Raji (cell line): ENCODE results near the gene IKZF2.

Experiments used
- POLR2A ChIP-seq: IDR thresholded peaks from 2 replicates; pipeline ENCODE4 v1.6.1; 2011; ENCODE audit warnings: low read depth, low read length, control low read depth; ENCODE audit not compliant: insufficient read depth

IKZF2 gene

DNA sequence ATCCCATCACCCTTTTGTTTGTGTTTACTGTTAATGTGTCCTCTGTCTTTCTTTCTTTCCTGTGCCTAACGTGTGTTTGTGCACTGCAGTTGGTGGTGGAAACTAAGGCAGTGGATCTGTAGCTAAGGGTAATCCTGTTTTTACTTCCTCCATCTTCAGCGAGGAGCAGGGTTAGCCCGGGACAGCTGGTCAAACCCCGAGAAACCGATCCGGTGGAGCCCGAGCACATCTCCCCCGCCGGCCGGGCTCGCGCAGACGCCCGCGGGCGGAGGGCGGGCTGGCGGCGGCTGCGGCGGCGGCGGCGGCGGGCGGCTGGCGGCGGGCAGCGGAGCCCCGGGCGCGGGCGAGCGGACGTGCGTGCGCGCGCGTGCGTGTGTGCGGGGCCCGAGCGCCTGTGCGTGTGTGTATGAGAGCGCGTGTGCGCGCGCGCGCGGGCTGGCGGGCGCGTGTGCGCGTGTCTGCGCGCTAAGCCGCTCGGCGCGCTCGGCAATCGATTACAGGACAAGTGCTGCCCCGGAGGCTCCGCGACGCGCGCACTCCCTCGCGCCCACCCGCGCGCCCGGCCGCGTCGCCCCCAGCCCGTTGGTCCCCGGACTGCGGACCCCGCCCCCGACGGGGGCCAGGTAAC lies at the start of gene IKZF2:
Gene IKZF2 (minus strand): TSS at position 176 of the 628 bp plus-strand sequence. CDS start 2,983 bp downstream, outside the sequence.
- TF ChIP-seq POLR2A: peak; percentile 62

DNA sequence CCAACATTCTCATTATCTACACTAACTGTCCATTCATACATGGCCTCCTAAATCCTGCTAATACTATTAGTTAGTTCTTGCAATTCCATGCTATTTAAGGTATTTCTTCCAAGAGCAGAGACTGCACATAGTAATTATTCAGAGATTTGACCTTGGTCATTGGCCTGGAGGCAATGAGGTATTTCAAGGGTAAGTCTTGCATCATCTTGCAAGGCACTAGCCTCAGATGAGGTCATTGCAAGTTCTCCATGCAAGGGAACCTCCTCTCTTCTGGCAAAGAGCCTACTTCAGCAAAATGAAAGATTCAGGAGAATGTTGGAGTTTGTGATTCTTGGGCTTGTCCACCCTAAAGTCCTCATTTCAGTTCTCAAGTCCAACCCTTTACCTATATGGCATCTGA lies 48.5 kb upstream of the IKZF2 start:
- no peak for TF ChIP-seq POLR2A

DNA sequence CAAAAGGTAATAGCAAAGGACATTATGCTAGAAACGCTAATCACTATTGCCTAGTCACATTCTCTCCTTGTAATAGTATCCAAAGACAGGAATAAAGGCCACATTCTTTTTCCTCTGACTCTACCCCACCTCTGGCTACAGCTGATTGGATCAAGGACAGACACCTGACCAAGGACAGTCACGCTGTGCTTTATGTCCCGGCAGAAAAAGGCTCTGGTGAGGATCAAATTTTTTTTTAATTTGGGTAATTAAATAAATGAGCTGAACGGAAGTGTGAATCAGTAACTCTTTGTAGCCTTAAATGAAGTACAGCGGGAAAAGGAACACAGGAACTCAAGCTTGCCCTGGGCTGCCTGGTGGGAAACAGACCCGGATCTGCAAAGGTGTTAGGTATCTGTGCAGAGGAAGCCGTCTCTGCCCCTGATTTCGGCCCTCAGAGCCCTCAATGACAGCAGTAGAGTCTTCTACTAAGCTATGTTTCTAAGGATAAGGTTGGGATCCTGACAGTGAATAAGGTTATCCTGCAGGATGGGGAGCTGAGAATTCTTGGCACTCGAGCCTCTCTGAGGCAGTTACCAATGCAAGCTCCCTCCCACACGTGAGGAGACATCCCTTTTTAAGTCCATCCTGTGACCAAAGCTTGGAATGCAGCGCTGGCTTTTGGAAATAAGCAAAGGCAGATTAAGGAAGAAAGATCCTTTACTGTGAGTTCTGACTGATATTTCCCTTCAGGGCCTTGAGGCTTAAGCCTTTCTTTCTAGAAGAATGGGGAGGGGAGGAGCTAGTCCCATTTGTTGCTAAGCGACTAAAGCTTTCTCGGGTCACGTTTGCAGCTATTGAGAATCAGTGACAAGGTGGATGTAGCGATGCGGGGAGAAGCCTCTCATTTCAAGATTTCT lies 37.8 kb upstream of the IKZF2 start:
- no peak for TF ChIP-seq POLR2A

DNA sequence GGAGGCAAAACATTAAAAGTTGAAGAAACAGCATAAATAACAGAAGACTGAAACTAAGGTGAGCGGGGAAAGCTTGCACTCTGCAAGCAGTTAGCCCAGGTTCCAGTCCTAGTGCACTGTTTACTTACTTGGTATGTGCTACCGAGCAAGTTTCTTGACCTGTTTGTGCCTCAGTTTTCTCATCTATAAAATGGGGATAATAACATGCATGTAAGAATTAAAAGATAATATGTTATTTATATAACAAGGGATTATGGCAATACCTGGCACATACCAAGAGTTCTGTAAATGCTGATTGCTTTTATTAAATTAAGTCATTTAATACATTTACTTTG lies 37.1 kb upstream of the IKZF2 start:
- no peak for TF ChIP-seq POLR2A

DNA sequence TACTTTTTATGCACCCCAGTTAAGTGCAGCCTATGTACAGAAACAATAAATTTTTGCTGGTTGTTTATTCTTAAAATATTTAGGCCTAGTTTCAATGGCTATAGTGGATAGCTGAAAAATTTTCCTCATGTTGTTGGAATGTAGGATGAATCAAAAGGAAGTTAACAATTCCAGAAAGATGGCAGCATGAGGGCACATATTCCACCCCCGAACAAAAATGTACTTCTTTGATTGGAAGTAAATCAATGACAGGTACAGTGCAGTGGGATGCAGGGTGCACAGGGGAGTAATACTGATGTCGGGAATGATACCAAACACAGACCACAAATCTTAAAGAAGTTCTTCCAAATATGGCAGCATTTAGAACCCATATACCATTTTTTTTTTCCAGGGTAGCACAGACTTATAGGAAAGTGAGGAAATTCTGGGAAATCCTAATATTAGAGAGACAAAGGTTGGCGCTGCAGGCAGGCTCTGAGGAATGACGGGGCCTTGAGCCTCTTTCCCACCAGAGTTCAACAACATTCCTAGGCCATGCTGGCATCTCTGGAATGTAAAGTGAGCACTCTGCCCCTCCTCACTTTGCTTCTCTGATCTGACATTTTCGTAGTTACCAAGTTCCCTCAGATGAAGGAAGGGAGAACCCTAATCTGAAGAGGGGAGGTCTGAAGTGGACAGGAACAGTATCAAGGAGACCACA lies 36.6 kb upstream of the IKZF2 start:
- TF ChIP-seq POLR2A: no peak

DNA sequence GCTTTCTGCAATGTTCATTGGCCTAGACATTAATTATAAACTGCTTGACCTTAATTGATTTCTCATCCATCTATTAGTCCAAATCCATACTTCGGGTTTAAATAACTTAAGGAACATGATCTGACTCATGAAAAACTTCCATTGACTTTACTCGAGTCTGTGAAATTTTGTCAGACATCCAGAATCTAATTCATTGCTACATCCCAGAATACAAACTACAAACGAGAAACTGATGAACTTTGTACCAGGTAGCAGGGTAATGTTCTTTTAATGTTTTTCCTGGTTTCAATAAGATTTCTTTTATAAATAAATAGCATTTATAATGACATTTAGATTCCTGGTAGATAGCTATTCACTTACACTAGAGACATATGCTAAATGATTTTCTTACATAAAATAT lies 36.0 kb upstream of the IKZF2 start:
- no peak for TF ChIP-seq POLR2A

DNA sequence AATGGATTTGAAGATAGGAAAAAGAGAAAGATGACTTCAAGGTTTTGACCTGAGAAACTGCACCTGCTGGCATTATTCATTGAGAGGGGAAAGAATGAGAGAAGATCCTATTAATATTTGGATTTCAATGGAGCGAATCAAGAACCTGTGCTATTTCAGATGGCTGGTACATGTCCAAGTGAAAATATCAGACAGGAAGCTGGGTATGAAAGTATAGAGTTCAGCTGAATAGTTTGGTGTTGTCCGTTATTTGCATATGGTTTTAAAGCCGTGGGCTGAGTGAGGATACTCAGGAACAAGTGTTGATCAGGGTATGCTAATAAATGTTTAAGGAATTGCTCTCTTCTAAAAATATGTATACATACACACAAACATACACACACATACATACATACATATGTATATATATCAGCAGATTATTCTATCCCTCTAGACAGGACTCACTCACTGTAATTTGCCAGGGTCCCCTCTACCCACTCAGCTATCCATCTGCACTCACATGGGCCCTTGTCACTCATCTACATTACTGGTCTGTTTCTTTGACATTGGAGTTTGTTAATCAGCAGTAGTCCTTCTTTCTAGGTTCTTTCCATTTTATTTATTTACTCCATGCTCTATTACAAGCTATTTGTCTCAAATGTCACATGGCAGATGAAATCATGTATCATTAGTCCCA lies 33.9 kb upstream of the IKZF2 start:
- TF ChIP-seq POLR2A: no peak

DNA sequence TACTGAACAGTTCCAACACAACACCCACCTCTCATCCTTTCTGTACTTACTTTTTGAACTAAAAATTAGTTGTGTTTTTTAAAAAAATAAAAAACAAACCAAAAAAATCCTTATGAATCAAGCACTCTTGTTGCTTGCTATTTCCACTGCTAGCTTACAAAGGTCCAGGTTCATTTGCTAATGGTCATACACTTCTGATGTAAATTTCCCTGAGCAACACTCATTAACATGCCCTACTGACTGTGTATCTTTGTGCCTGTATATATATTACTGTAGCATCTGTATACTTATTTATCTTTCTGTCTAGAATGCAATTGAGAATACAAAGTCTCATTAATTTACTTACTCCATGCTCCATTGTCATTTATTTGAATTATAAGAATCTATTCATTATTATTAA lies 30.3 kb upstream of the IKZF2 start:
- no peak for TF ChIP-seq POLR2A

DNA sequence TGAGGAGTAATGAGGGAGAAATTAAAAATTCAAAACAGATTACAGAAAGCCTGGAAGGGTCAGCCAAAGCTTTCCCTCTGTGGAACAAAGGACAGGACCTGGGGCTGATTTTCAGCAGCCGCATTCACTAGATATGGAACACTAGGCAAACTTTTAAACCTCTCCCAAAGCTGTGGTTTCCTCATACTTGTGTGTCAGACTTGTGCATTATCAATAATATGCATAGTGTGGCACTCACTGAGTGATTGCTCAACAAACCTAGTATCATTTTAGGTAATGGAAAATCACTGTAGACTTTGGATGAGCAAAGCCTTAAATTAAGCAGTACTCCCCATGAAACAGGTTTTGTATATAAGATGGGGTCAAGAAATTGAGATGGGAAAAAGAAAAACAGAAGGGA lies 26.3 kb upstream of the IKZF2 start:
- TF ChIP-seq POLR2A: no peak

DNA sequence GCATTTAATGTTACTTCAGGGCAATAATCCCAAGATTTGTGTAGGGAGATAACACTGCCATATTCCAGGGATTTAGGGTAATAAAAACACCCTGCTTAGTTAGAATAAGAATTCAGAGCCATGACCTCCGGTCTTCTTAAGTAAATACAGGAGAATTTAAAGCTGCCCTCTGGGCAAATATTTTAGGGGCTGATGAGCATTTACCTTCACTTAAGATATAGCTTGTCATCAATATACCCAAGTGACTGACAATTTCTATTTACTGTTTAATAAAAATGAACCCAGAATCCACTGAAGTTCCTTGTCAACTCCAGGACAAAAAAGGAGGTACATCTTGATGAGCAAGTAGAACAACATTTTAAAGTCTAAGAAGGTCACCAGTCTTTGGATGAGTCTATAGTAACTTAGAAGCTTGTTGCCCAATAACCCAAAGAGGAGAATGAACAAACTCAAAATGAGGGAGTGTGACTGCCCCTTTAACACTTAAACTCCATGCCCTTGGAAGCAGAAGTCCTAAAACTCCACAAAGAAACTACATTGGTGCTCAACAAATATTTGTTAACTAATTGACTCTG lies 24.3 kb upstream of the IKZF2 start:
- no peak for TF ChIP-seq POLR2A

DNA sequence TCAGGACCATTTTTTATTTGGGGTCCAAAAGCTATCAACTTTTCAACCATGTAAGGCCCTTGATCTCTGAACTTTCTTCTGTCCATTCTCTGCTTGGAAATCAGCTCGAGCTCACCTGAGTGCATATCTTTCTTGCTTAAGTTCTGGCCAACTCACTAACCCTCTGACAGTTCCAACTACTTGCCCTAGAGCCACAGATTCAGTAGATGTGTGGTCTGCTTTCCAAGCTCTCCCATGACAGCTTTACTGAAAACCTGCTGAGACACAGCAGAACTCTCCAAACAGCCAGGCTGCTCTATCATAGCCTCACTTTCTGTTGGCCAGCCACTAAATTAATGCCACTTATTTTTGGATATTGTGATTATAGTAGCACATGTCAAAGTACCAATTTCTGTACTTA lies 21.2 kb upstream of the IKZF2 start:
- no peak for TF ChIP-seq POLR2A

DNA sequence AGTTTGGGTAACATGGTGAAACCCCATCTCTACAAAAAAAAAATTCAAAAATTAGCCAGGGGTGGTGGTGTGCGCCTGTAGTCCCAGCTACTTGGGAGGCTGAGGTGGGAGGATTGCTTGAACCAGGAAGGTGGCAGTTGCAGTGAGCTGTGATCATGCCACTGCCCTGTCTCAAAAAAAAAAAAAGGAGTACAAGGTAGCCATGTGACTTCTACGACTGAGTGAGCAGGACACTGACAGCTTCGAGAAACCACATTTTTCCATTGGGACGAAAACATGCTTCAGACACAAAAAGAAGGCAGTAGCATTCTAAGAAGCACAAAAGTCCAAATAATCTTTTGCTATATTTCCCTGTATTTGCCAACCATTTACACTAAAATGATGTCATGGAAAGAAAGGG lies 19.7 kb upstream of the IKZF2 start:
- TF ChIP-seq POLR2A: no peak

DNA sequence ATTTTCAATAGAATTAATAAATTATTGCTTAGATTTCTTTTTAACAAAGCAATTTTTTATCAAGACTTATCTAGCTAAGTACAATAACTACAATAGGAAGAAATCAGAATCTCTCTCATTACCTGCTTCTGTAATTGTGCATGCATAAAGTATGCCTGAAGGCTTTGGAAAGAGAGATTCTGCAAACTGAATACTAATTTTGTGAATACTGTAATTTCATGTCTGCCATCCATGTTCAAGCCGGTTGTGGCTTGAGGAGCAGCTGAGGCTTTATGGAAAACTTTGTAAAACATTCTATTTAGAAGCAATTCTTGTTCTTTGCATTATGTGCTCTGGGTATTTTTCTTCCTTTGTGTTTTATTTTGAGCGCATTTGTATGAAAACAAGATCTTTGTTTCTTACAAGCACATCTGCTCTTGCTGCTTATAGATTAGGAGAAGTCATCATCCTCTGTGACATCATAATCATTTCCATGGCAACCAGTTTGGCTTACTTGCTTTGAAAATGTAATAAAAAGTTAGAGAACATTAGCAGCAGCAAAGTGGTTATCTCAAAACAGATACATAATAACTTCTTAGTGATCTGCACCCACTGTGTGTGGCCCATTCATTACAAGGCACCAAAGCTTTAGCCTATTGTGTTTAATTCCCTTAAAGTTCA lies 16.0 kb upstream of the IKZF2 start:
- TF ChIP-seq POLR2A: no peak

DNA sequence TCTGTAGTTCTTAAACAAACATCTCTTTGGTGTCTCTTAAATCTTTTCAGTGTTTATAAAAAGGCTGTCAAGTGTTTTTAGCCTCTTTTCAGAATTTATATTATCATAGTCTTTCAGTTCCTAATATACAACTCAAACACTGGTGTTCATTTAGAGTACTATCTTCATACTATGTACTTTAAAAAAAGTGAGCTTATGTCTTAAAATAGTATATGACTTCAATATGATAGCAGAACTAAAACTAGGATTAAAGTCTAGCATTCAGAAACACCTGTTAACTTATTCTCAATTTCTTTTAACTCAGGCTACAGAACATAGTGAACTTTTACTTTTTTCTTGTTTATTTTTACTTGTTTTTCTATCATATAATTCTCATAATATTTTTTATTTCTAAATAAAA lies 14.7 kb upstream of the IKZF2 start:
- TF ChIP-seq POLR2A: no peak

DNA sequence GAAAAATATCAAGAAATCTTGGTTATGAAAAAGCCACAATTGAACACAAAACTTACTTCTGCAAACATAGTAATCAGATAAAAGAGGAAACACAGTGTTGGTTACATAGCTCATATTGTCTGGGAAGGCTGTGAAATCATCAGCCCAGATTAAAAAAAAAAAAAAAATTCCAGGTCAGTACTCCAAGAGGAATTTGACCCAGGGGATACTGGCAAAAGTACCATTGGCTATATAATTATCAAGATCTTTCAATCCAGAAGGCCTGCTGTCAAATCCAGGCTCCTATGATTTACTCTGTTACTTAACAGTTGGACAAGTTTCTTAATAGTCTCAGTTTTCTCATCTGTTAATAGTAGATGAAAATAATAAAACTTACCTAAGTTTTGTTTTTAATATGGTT lies 12.9 kb upstream of the IKZF2 start:
- TF ChIP-seq POLR2A: no peak
